Measurements from ENCODE around the gene MRPL37. TPM values are rescaled to one million over a fixed set of nuclear protein-coding genes. Genes with fewer than 3 reads are reported as not detected.

Gene MRPL37
- total RNA-seq, 2 donors from 2014 or later: 84.5 to 95.8 TPM

DNA sequence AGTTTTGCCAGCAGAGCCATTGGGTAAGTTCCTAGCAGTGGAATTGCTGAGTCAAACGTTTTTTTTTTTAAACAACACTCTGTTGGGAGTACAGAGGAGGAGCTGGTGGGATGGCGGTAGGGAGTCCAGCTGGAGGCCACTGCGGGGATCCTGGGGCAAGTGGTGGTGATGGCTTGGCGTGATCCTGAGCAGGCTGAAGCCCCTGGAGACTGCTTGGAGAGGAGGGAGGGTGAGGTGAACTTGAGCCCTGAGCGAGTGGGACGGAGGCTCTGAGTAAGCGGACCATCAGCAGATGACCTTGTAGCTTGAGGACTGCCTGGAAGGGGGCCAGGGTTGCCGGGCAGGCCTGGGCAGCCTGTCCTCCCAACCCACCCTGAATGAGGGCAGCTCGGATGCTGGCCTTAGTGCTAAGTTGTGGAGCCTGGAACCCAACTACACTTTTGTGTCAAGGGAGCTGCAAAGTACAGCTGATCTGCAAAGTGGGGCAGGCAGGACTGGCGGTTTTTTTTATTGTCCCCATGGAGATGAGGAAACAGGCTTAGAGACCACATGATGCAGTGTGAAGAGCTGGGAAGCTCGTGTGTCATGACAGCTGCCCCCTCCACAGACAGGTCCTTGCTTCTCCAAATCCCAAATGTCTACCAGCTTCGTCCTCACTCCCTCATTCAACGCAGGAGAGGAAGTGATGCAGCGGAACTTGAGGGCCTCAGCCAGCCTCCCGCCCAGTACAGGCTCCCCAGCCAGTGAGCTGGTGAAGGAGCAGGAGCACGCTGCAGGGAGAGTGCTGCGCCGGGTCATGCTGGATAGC lies 20.2 kb downstream of the MRPL37 start:
- peaks cover 32% of the 10 kb centered on the region for H3K4me1 Mint-ChIP-seq
- Histone ChIP-seq H3K36me3 (ENCODE audit: control insufficient read depth, insufficient read depth, low read length) (peaks cover 49% of the 10 kb centered on the region), H3K27me3 (ENCODE audit: control insufficient read depth, insufficient read depth, low read length, poor library complexity, severe bottlenecking) (no peaks in the 10 kb centered on the region), H3K27ac (ENCODE audit: low read depth, low read length) (peak overlapping the region; percentile 64), H3K4me1 (ENCODE audit: control insufficient read depth, insufficient read depth, low read length) (peaks cover 2% of the 10 kb centered on the region), H3K4me3 (ENCODE audit: low read length) (no peak overlapping the region), H3K9ac (ENCODE audit: extremely low read depth, low read length, poor library complexity, severe bottlenecking) (no peak overlapping the region), H3K9me3 (ENCODE audit: control insufficient read depth, low read length) (no peaks in the 10 kb centered on the region)
- 81 to 85% methylated on average over 15 to 18 of the region's 18 CpGs for WGBS, 2 experiments (ENCODE audit: insufficient coverage in 1 of 2, insufficient read length in 1 of 2)
- peaks cover 42% of the 10 kb centered on the region for H3K36me3 Mint-ChIP-seq (ENCODE audit: low read depth)
- H3K9me3 Mint-ChIP-seq: no peaks in the 10 kb centered on the region
- H3K27ac Mint-ChIP-seq: peak overlapping the region; percentile 88
- no peaks in the 10 kb centered on the region for H3K27me3 Mint-ChIP-seq (ENCODE audit: insufficient read depth)
- DNase-seq: peak; percentile 66
- H3K4me3 Mint-ChIP-seq: no peak overlapping the region
- TF ChIP-seq, protein P1, sequence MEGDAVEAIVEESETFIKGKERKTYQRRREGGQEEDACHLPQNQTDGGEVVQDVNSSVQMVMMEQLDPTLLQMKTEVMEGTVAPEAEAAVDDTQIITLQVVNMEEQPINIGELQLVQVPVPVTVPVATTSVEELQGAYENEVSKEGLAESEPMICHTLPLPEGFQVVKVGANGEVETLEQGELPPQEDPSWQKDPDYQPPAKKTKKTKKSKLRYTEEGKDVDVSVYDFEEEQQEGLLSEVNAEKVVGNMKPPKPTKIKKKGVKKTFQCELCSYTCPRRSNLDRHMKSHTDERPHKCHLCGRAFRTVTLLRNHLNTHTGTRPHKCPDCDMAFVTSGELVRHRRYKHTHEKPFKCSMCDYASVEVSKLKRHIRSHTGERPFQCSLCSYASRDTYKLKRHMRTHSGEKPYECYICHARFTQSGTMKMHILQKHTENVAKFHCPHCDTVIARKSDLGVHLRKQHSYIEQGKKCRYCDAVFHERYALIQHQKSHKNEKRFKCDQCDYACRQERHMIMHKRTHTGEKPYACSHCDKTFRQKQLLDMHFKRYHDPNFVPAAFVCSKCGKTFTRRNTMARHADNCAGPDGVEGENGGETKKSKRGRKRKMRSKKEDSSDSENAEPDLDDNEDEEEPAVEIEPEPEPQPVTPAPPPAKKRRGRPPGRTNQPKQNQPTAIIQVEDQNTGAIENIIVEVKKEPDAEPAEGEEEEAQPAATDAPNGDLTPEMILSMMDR (conservative IDR thresholded peaks at IDR 0.05): no peak

DNA sequence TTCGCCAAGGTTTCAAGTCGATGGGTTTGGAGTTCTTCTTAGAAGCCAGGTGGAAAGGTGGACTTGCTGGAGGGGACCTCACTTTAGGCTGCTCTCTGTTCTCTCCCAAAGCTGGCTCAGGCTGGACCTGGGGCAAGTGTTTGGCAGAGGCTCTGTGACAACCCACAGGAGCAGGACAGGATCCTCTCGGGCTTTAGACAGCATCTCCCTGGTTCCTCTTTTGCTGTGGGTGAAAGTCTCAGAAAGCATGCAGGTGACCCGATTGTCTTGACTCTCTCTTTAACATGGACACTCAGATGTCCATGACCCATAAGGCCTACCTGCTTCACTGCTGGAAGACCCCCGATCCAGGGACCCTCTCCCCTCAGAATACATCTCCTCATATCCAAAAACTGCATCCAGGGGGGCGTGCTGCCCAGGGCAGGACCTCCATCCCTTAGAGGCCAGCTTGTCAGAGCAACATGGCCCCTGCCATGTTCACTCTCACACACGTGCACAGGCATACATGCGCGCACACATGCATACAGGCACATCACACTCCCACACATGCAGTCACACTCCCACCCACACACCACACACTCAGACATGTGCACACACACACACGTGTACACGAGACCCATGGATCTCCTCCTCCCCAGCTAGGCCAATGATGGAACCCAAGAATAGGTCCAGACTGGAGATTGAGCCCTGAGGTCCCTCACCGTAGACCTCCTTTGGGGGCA lies 21.3 kb downstream of the MRPL37 start:
- H3K4me3 Mint-ChIP-seq: no peak overlapping the region
- H3K4me1 Mint-ChIP-seq: peaks cover 42% of the 10 kb centered on the region
- TF ChIP-seq, protein P1 (conservative IDR thresholded peaks at IDR 0.05): no peak
- WGBS, 2 experiments (ENCODE audit: insufficient coverage in 1 of 2, insufficient read length in 1 of 2): 97% methylated on average over 9 to 12 of the region's 12 CpGs
- H3K4me3 ChIP-seq (ENCODE audit: low read length): no peak overlapping the region
- H3K9me3 ChIP-seq (ENCODE audit: control insufficient read depth, low read length): no peaks in the 10 kb centered on the region
- H3K27ac ChIP-seq (ENCODE audit: low read depth, low read length): peak overlapping the region; percentile 64
- H3K36me3 ChIP-seq (ENCODE audit: control insufficient read depth, insufficient read depth, low read length): peaks cover 49% of the 10 kb centered on the region
- no peaks in the 10 kb centered on the region for H3K27me3 Mint-ChIP-seq (ENCODE audit: insufficient read depth)
- H3K27ac Mint-ChIP-seq: peak overlapping the region; percentile 88
- H3K4me1 ChIP-seq (ENCODE audit: control insufficient read depth, insufficient read depth, low read length): peaks cover 2% of the 10 kb centered on the region
- H3K9ac ChIP-seq (ENCODE audit: extremely low read depth, low read length, poor library complexity, severe bottlenecking): no peak overlapping the region
- peaks cover 42% of the 10 kb centered on the region for H3K36me3 Mint-ChIP-seq (ENCODE audit: low read depth)
- DNase-seq: peak; percentile 45
- no peaks in the 10 kb centered on the region for H3K27me3 ChIP-seq (ENCODE audit: control insufficient read depth, insufficient read depth, low read length, poor library complexity, severe bottlenecking)
- no peaks in the 10 kb centered on the region for H3K9me3 Mint-ChIP-seq

DNA sequence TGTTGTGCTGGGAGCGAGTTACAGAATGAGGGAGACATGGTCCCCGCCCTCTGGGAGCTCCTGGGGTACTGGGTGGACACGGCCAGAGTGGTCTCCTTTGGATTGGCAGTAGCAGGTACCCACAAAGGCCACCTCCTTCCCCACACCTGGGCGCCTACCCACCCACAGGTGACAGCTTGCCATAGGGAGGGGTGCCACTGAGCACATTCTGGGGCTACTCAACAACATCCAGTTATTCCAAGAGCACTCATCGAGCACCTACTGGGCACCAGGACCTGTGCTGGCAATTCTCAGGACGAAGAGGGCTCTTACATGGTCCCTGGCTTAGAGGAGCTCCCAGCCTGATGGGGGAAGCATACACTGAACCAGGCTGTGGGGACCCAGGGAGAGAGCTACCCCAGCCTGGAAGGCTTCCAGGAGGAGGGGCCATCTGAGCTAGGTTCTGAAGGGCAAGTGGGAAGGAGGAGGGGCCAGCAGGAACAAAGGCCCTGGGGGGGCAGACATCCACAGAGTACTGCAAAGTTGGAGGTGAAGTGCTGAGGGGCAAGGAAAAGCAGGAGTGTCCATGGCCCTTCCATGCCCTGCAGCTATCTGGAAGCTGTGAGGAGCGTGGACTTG lies 22.0 kb downstream of the MRPL37 start:
- Histone ChIP-seq H3K4me1 (ENCODE audit: control insufficient read depth, insufficient read depth, low read length) (peaks cover 2% of the 10 kb centered on the region), H3K9me3 (ENCODE audit: control insufficient read depth, low read length) (no peaks in the 10 kb centered on the region), H3K27ac (ENCODE audit: low read depth, low read length) (peak overlapping the region; percentile 30), H3K4me3 (ENCODE audit: low read length) (no peak overlapping the region), H3K9ac (ENCODE audit: extremely low read depth, low read length, poor library complexity, severe bottlenecking) (no peak overlapping the region), H3K27me3 (ENCODE audit: control insufficient read depth, insufficient read depth, low read length, poor library complexity, severe bottlenecking) (no peaks in the 10 kb centered on the region), H3K36me3 (ENCODE audit: control insufficient read depth, insufficient read depth, low read length) (peaks cover 45% of the 10 kb centered on the region)
- peak; percentile 67 for DNase-seq
- peaks cover 44% of the 10 kb centered on the region for H3K4me1 Mint-ChIP-seq
- H3K36me3 Mint-ChIP-seq (ENCODE audit: low read depth): peaks cover 42% of the 10 kb centered on the region
- H3K27me3 Mint-ChIP-seq (ENCODE audit: insufficient read depth): no peaks in the 10 kb centered on the region
- H3K9me3 Mint-ChIP-seq: no peaks in the 10 kb centered on the region
- peak overlapping the region; percentile 71 for H3K27ac Mint-ChIP-seq
- TF ChIP-seq, protein P1 (conservative IDR thresholded peaks at IDR 0.05): no peak
- H3K4me3 Mint-ChIP-seq: no peak overlapping the region
- WGBS, 2 experiments (ENCODE audit: insufficient coverage in 1 of 2, insufficient read length in 1 of 2): 95 to 100% methylated on average over 4 to 7 of the region's 7 CpGs
